ENCODE results near the gene TTYH3. TPM values are rescaled to one million over a fixed set of nuclear protein-coding genes. Genes with fewer than 3 reads are reported as not detected.

The TTYH3 gene
- total RNA-seq, result 34.8 and 36.3 TPM in 2 replicates

GRCh38 chr7:2631946-2632732 lies at the start of gene TTYH3:
TTYH3 (plus strand) TSS chr7:2631986; CDS start chr7:2632156, 170 bp downstream.

GRCh38 chr7:2687881-2688318 lies 56.1 kb downstream of the TTYH3 start, which contains the start of gene AMZ1:
AMZ1 (plus strand) TSS chr7:2688202; CDS start chr7:2700452, 12,250 bp downstream.

Other genes starting within 250 kb of the TTYH3 start
- 3.2 and 4.7 TPM in 2 replicates for gene CHST12, start 228.4 kb upstream of the TTYH3 start, total RNA-seq
- not detected in 2 replicates for gene GRIFIN, start 155.6 kb upstream of the TTYH3 start, total RNA-seq
- gene LFNG, start 112.2 kb upstream of the TTYH3 start, total RNA-seq, result 11.9 and 30.1 TPM in 2 replicates
- gene BRAT1, start 76.5 kb upstream of the TTYH3 start, total RNA-seq, result 39.7 and 50.8 TPM in 2 replicates
- gene IQCE, start 73.0 kb upstream of the TTYH3 start, total RNA-seq, result 11.1 and 11.2 TPM in 2 replicates
- gene AMZ1, start 56.2 kb downstream of the TTYH3 start, total RNA-seq, result under 0.01 and 0.04 TPM in 2 replicates
- gene GNA12, start 212.3 kb downstream of the TTYH3 start, total RNA-seq, result 18.9 and 23.9 TPM in 2 replicates